ENCODE data around the gene CYTL1. TPM values are rescaled to one million over a fixed set of nuclear protein-coding genes. Genes with fewer than 3 reads are reported as not detected.
"Not testable (repeated sequence)": the region's sequence is repeated elsewhere in the genome, so short reads cannot be mapped to it uniquely, and the experiment has no call there.

CYTL1 gene, protein sequence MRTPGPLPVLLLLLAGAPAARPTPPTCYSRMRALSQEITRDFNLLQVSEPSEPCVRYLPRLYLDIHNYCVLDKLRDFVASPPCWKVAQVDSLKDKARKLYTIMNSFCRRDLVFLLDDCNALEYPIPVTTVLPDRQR
- not detected in 2 replicates for total RNA-seq (2021)
- not detected for Bru-seq, nascent RNA
- BruChase-seq, experiment 1, labeled RNA remaining after a 2-hour chase, result not detected
- not detected for BruChase-seq, experiment 2, labeled RNA remaining after a 6-hour chase
- long read RNA-seq, result 0 reads

DNA sequence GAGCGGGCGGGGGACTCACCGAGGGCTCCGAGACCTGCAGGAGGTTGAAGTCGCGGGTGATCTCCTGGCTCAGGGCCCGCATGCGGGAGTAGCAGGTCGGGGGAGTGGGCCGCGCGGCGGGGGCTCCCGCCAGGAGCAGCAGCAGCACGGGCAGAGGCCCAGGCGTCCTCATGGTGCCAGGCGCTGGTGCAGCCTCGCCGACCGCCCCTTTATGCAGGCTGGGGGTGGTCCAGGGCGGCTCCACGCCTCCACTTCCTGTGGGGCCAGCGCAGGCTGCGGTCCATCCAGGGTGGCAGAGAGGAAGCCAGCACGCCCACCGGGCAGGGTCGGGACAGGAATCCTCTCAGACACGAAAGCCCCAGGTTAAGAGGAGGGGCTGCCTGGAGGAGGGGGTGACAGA is at the start of gene CYTL1:
Gene CYTL1 (minus strand): TSS at position 185 of the 400 bp plus-strand sequence. CDS start 13 bp downstream, at position 172.
- ChIA-PET POLR2A (ENCODE audit: unreplicated experiment) (no interaction called here), CTCF (no interaction called here)
- intact Hi-C loops (cut with micrococcal nuclease; ENCODE audit: unreplicated experiment), result no loop called here
- no peak within 1 kb of the TSS for H3K4me2 ChIP-seq
- no peaks in the 10 kb centered on the region for H3K4me1 ChIP-seq (replicated peaks; ENCODE audit: insufficient read depth)
- H3K36me3 ChIP-seq (ENCODE audit: low read depth), result no peaks in the 10 kb centered on the region
- no peak for DNase-seq
- no peaks in the 10 kb centered on the region for H4K20me1 ChIP-seq (ENCODE audit: insufficient read depth)
- no peak within 1 kb of the TSS for H3K27ac ChIP-seq
- no peak within 1 kb of the TSS for H2AFZ ChIP-seq
- H3F3A ChIP-seq (ENCODE audit: insufficient read depth, low read depth), result no peaks in the 10 kb centered on the region
- H3K4me3 ChIP-seq, result no peak within 1 kb of the TSS
- no peaks in the 10 kb centered on the region for H3K79me2 ChIP-seq (ENCODE audit: low read depth)
- H3K27me3 ChIP-seq (ENCODE audit: insufficient read depth, low read depth), result peaks cover 81% of the 10 kb centered on the region
- H3K9me2 ChIP-seq (ENCODE audit: insufficient read depth), result no peaks in the 10 kb centered on the region
- BruUV-seq (replicated peaks), result no TSS peak
- H3K9me3 ChIP-seq (ENCODE audit: insufficient read depth, low read depth), result no peaks in the 10 kb centered on the region
- no peak for TF ChIP-seq EZH2 (IDR thresholded peaks at IDR 0.05; ENCODE audit: low read depth)
- TF ChIP-seq, protein P1, sequence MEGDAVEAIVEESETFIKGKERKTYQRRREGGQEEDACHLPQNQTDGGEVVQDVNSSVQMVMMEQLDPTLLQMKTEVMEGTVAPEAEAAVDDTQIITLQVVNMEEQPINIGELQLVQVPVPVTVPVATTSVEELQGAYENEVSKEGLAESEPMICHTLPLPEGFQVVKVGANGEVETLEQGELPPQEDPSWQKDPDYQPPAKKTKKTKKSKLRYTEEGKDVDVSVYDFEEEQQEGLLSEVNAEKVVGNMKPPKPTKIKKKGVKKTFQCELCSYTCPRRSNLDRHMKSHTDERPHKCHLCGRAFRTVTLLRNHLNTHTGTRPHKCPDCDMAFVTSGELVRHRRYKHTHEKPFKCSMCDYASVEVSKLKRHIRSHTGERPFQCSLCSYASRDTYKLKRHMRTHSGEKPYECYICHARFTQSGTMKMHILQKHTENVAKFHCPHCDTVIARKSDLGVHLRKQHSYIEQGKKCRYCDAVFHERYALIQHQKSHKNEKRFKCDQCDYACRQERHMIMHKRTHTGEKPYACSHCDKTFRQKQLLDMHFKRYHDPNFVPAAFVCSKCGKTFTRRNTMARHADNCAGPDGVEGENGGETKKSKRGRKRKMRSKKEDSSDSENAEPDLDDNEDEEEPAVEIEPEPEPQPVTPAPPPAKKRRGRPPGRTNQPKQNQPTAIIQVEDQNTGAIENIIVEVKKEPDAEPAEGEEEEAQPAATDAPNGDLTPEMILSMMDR (conservative IDR thresholded peaks at IDR 0.05), result no peak

DNA sequence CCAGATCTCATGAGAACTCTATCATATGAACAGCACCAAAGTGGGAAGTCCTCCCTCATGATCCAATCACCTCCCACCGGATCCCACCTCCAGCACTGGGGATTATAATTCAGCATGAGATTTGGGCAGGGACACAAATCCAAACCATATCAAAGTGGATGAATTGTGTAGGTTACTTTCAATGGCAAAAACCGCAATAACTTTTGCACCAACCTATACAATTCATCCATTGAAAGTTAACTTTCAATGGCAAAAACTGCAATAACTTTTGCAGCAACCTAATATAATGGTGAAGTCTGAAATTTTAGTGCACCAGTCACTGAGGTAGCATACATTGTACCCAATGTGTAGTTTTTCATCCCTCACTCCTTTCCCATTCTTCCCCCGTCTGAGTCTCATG is 48.6 kb upstream of the CYTL1 start:
- Histone ChIP-seq H3K4me2 (no peak overlapping the region), H4K20me1 (ENCODE audit: insufficient read depth) (no peaks in the 10 kb centered on the region), H3K9me3 (ENCODE audit: insufficient read depth, low read depth) (no peaks in the 10 kb centered on the region), H2AFZ (no peak overlapping the region), H3K27ac (no peak overlapping the region), H3K9me2 (ENCODE audit: insufficient read depth) (no peaks in the 10 kb centered on the region), H3F3A (ENCODE audit: insufficient read depth, low read depth) (no peaks in the 10 kb centered on the region), H3K4me1 (replicated peaks; ENCODE audit: insufficient read depth) (no peaks in the 10 kb centered on the region), H3K79me2 (ENCODE audit: low read depth) (no peaks in the 10 kb centered on the region), H3K27me3 (ENCODE audit: insufficient read depth, low read depth) (peaks cover 11% of the 10 kb centered on the region), H3K4me3 (no peak overlapping the region), H3K36me3 (ENCODE audit: low read depth) (no peaks in the 10 kb centered on the region)
- ChIA-PET CTCF (no interaction called here), POLR2A (ENCODE audit: unreplicated experiment) (no interaction called here)
- no peak for DNase-seq
- no TSS peak for BruUV-seq (replicated peaks)
- intact Hi-C loops (cut with micrococcal nuclease; ENCODE audit: unreplicated experiment), result no loop called here
- TF ChIP-seq, protein P1 (conservative IDR thresholded peaks at IDR 0.05), result no peak
- no peak for TF ChIP-seq EZH2 (IDR thresholded peaks at IDR 0.05; ENCODE audit: low read depth)

DNA sequence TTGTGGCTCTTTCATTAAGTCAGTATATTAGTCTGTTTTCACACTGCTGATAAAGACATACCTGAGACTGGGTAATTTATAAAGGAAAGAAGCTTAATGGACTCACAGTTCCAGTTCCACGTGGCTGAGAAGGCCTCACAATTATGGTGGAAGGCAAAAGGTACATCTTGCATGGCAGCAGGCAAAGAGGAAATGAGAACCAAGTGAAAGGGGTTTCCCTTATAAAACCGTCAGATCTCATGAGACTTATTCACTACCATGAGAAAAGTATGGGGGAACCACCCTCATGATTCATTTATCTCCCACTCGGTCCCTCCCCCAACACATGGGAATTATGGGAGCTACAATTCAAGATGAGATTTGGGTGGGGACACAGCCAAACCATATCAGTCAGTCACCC is 47.7 kb upstream of the CYTL1 start:
- H3K36me3 ChIP-seq (ENCODE audit: low read depth); H2AFZ ChIP-seq; intact Hi-C loops (cut with micrococcal nuclease; ENCODE audit: unreplicated experiment); H3K4me1 ChIP-seq (replicated peaks; ENCODE audit: insufficient read depth); BruUV-seq (replicated peaks); H3K4me2 ChIP-seq; CTCF ChIA-PET; DNase-seq; H3K4me3 ChIP-seq; H3K27ac ChIP-seq; H3K9me2 ChIP-seq (ENCODE audit: insufficient read depth); H4K20me1 ChIP-seq (ENCODE audit: insufficient read depth); H3F3A ChIP-seq (ENCODE audit: insufficient read depth, low read depth); H3K79me2 ChIP-seq (ENCODE audit: low read depth); POLR2A ChIA-PET (ENCODE audit: unreplicated experiment); H3K9me3 ChIP-seq (ENCODE audit: insufficient read depth, low read depth): not testable (repeated sequence)
- peaks cover 14% of the 10 kb centered on the region for H3K27me3 ChIP-seq (ENCODE audit: insufficient read depth, low read depth)

DNA sequence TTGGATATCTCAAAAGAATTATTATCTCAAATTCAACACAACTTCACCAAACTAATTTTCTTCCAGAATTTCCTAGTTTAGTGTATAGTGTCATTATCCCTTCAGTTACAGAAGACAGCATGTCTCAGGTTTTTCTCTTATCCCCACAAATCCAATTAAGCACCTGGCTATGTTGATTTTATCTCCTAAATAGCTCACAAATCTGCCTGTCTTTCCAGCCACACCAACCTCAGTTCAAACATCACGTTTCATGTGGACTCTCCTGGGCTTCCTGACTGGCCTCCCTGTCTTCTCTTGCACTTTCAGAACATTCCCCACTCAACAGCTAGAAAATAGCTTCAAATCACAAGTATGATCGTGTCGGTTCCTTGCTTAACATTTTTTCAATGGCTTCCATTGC is 46.8 kb upstream of the CYTL1 start:
- H3K4me1 ChIP-seq (replicated peaks; ENCODE audit: insufficient read depth), result no peaks in the 10 kb centered on the region
- no peaks in the 10 kb centered on the region for H3K79me2 ChIP-seq (ENCODE audit: low read depth)
- no peak overlapping the region for H2AFZ ChIP-seq
- peaks cover 14% of the 10 kb centered on the region for H3K27me3 ChIP-seq (ENCODE audit: insufficient read depth, low read depth)
- no peak overlapping the region for H3K27ac ChIP-seq
- TF ChIP-seq EZH2 (IDR thresholded peaks at IDR 0.05; ENCODE audit: low read depth), result no peak
- TF ChIP-seq, protein P1 (conservative IDR thresholded peaks at IDR 0.05), result no peak
- POLR2A ChIA-PET (ENCODE audit: unreplicated experiment), result no interaction called here
- no peaks in the 10 kb centered on the region for H3K9me2 ChIP-seq (ENCODE audit: insufficient read depth)
- no peak overlapping the region for H3K4me3 ChIP-seq
- CTCF ChIA-PET, result no interaction called here
- intact Hi-C loops (cut with micrococcal nuclease; ENCODE audit: unreplicated experiment), result no loop called here
- no peaks in the 10 kb centered on the region for H3K36me3 ChIP-seq (ENCODE audit: low read depth)
- BruUV-seq (replicated peaks), result no TSS peak
- no peak overlapping the region for H3K4me2 ChIP-seq
- no peak for DNase-seq
- H3K9me3 ChIP-seq (ENCODE audit: insufficient read depth, low read depth), result no peaks in the 10 kb centered on the region
- H3F3A ChIP-seq (ENCODE audit: insufficient read depth, low read depth), result no peaks in the 10 kb centered on the region
- no peaks in the 10 kb centered on the region for H4K20me1 ChIP-seq (ENCODE audit: insufficient read depth)

Data from PC-9 (cell line).